K562 (cell line): ENCODE data around the gene ZNF575. TPM values are rescaled to one million over a fixed set of nuclear protein-coding genes. Genes with fewer than 3 reads are reported as not detected.
A peak's percentile ranks its signal among the peaks of the same experiment; 100 is the strongest.

Source experiments
- ATAC-seq: fragments of 200-7000 bp; cut with Tn5 transposase; 3 replicates; pipeline ENCODE4 v1.9.1; 2020; ENCODE audit warnings: moderate library complexity
- BruUV-seq: library from RNA; stranded (reverse); fragments of 400-500 nt; replicated peaks from 2 replicates; lab custom pipeline; 2021; lab: Mats Ljungman, UMichigan
- CTCF ChIA-PET: fragments of 300-600 bp; formaldehyde crosslinking; extraction: SDS; loops from one replicate; lab custom pipeline; 2021; ENCODE audit warnings: low intra/inter-chr PET ratio; lab: Yijun Ruan, JAX
- POLR2A ChIA-PET: fragments of 300-600, 350-650 bp; sonication (Branson Sonifier 250); formaldehyde crosslinking; extraction: SDS; loops from one replicate; lab custom pipeline; 2021; ENCODE audit warnings: antibody characterized with exemption, inconsistent platforms; lab: Yijun Ruan, JAX
- DNase-seq, 4 experiments: peaks; one replicate each; pipeline versions ENCODE4 v3.0.0 to v3.0.0-alpha.2; 2011 to 2018; ENCODE audit warnings: low spot score in 3 of 4, mixed read lengths in 3 of 4; ENCODE audit errors: extremely low read depth in 1 of 4
- FAIRE-seq: peaks from 2 replicates; lab custom pipeline; 2011; peaks lifted over from hg19 to GRCh38; lab: Jason Lieb, UNC
- H2AFZ ChIP-seq: 2 replicates; pipeline ENCODE4 v1.6.0; 2011; ENCODE audit warnings: low read depth, low read length, control low read depth, inconsistent platforms
- H3K27ac ChIP-seq: fragments of 200-600 bp; 3 replicates; pipeline ENCODE4 v1.8.0; 2011; ENCODE audit warnings: low read depth, mild to moderate bottlenecking, control low read depth, inconsistent platforms, low read length, moderate library complexity, mixed read lengths; ENCODE audit errors: extremely low read depth
- H3K27me3 ChIP-seq, 2 experiments: fragments of 300-600 bp in 1 of 2; 2 replicates in 1 of 2; 3 replicates in 1 of 2; pipeline versions ENCODE4 v1.6.0 to v1.8.0; 2011; ENCODE audit warnings: inconsistent platforms in 2 of 2, low read length in 2 of 2, mild to moderate bottlenecking in 1 of 2, mixed read lengths in 1 of 2, moderate library complexity in 1 of 2; ENCODE audit not compliant: control insufficient read depth in 2 of 2, insufficient read depth in 2 of 2
- H3K36me3 ChIP-seq: fragments of 300-600 bp; 3 replicates; pipeline ENCODE4 v1.8.0; 2011; ENCODE audit warnings: mild to moderate bottlenecking, low read length, inconsistent platforms; ENCODE audit not compliant: control insufficient read depth, insufficient read depth
- H3K4me1 ChIP-seq, 2 experiments: fragments of 200-600 bp in 1 of 2; replicated peaks in 1 of 2; 2 replicates in 1 of 2; 3 replicates in 1 of 2; pipeline versions ENCODE4 v1.5.1 to v1.8.0; 2011; ENCODE audit warnings: inconsistent platforms in 2 of 2, low read length in 2 of 2, mild to moderate bottlenecking in 1 of 2, mixed read lengths in 1 of 2, moderate library complexity in 1 of 2; ENCODE audit not compliant: control insufficient read depth in 2 of 2, insufficient read depth in 2 of 2
- H3K4me2 ChIP-seq: 2 replicates; pipeline ENCODE4 v1.6.1; 2011; ENCODE audit warnings: low read length, control low read depth, inconsistent platforms, mixed read lengths; ENCODE audit not compliant: insufficient read depth
- H3K4me3 ChIP-seq: fragments of 200-600 bp; sonication (generic), shearing (Covaris generic); 2 replicates; pipeline ENCODE4 v1.5.1; 2016; ENCODE audit warnings: control low read depth, inconsistent platforms
- H3K79me2 ChIP-seq: fragments of 200-600 bp; 3 replicates; pipeline ENCODE4 v1.8.0; 2011; ENCODE audit warnings: low read length, inconsistent platforms; ENCODE audit not compliant: control insufficient read depth, insufficient read depth
- H3K9ac ChIP-seq, 2 experiments: 2 replicates each; pipeline versions ENCODE4 v1.6.0 to v1.6.1; 2011; ENCODE audit warnings: low read depth in 2 of 2, low read length in 2 of 2, control low read depth in 1 of 2, inconsistent platforms in 1 of 2, mild to moderate bottlenecking in 1 of 2, mixed read lengths in 1 of 2; ENCODE audit not compliant: insufficient read depth in 1 of 2
- H3K9me1 ChIP-seq: one replicate; pipeline ENCODE4 v1.6.0; 2011; ENCODE audit warnings: inconsistent platforms, mild to moderate bottlenecking, low read length, moderate library complexity; ENCODE audit not compliant: control insufficient read depth, insufficient read depth
- H3K9me3 ChIP-seq: replicated peaks from 2 replicates; pipeline ENCODE4 v1.5.1; 2011; ENCODE audit warnings: low read depth, low read length, inconsistent platforms; ENCODE audit not compliant: control insufficient read depth, insufficient read depth
- H4K20me1 ChIP-seq: replicated peaks from 2 replicates; pipeline ENCODE4 v1.6.1; 2011; ENCODE audit warnings: low read length, inconsistent platforms, mixed read lengths; ENCODE audit not compliant: control insufficient read depth, insufficient read depth
- ATF4 ChIP-seq: fragments of 450-650 bp; formaldehyde crosslinking; IDR thresholded peaks from 2 replicates; pipeline ENCODE4 v1.4.0; 2022; ENCODE audit warnings: mild to moderate bottlenecking, moderate library complexity
- CEBPB ChIP-seq: fragments of 450-650 bp; IDR thresholded peaks from 2 replicates; pipeline ENCODE4 v1.6.1; 2016; ENCODE audit warnings: missing genetic modification characterization, missing compliant biosample characterization
- E2F4 ChIP-seq: sonication (generic); formaldehyde crosslinking; IDR thresholded peaks from 2 replicates; pipeline ENCODE4 v1.8.0; 2022; ENCODE audit warnings: mild to moderate bottlenecking, low read depth, missing genetic modification reagents
- FOXK1 ChIP-seq: sonication (generic); formaldehyde crosslinking; IDR thresholded peaks from 2 replicates; pipeline ENCODE4 v1.8.0; 2022; ENCODE audit warnings: missing genetic modification reagents, mild to moderate bottlenecking, borderline replicate concordance
- NR2F6 ChIP-seq: fragments of 450-650 bp; formaldehyde crosslinking; IDR thresholded peaks from 2 replicates; pipeline ENCODE4 v1.4.0; 2020; ENCODE audit warnings: mild to moderate bottlenecking
- POLR3A ChIP-seq: IDR thresholded peaks from 2 replicates; pipeline ENCODE4 v1.6.1; 2011; ENCODE audit warnings: borderline replicate concordance, mild to moderate bottlenecking, moderate library complexity; ENCODE audit not compliant: insufficient read length, insufficient read depth; ENCODE audit errors: extremely low read depth
- POU5F1 ChIP-seq: fragments of 150-350 bp; IDR thresholded peaks from 2 replicates; pipeline ENCODE4 v1.6.1; 2014; ENCODE audit warnings: borderline replicate concordance, low read length, low read depth, mild to moderate bottlenecking; ENCODE audit not compliant: partially characterized antibody
- SNRNP70 ChIP-seq: fragments of 200-400 bp; formaldehyde crosslinking; optimal IDR thresholded peaks from 2 replicates; pipeline ENCODE3; 2017; ENCODE audit warnings: low read depth, low read length
- ZNF239 ChIP-seq: fragments of 250-450 bp; sonication (Bioruptor Pico); IDR thresholded peaks from 2 replicates; pipeline ENCODE4 v1.4.0; 2020; ENCODE audit warnings: mild to moderate bottlenecking
- WGBS: fragments of 100-300 bp; shearing (Covaris generic); methylation state at CpG from one replicate; pipeline ENCODE4 v1.1.6; 2016; ENCODE audit warnings: low coverage, mixed read lengths; ENCODE audit not compliant: insufficient coverage; ENCODE audit errors: missing lambda C conversion rate; 5-methylcytosine and 5-hydroxymethylcytosine counted together
- in situ Hi-C: fragments of 300-500 bp; cut with MboI; formaldehyde crosslinking; loops from 4 replicates; pipeline ENCODE4 v1.15.0; 2018; ENCODE audit warnings: inconsistent platforms, mixed read lengths
- intact Hi-C: fragments of 100-400 bp; cut with micrococcal nuclease; formaldehyde crosslinking; loops from 2 replicates; pipeline ENCODE4 v1.14.2; 2022
- polyA plus RNA-seq, 8 experiments: library from polyadenylated mRNA; depleted of rRNA in 4 of 8; stranded (reverse) in 5 of 8; unstranded in 3 of 8; fragments of >200 nt; fragmentation: Nextera tagmentation in 2 of 8; fragmentation: Illumina TruSeq in 1 of 8; extraction: Ambion mirVana in 2 of 8; extraction: Trizol in 1 of 8; gene quantifications; 2 replicates each; pipeline versions ENCODE4 v1.2.1 to v1.2.3, GENCODE V29; 2011 to 2014; ENCODE audit warnings: inconsistent platforms in 1 of 8, missing spikeins in 1 of 8
- total RNA-seq, 7 experiments: library from RNA; depleted of rRNA in 6 of 7; stranded (reverse); fragments of >200 nt in 6 of 7; fragmentation: Illumina TruSeq in 2 of 7; extraction: Trizol in 2 of 7; gene quantifications; 2 replicates each; pipeline versions ENCODE4 v1.2.1 to v1.2.3, GENCODE V29; 2011 to 2021; ENCODE audit warnings: low replicate concordance in 1 of 7
- TF ChIP-seq, protein P1 (sequence below): fragments of 250-450 bp; sonication (Bioruptor Pico); IDR thresholded peaks from 2 replicates; pipeline ENCODE4 v1.8.0; 2022; ENCODE audit warnings: moderate library complexity, mild to moderate bottlenecking, inconsistent platforms
- TF ChIP-seq, protein P2 (sequence below): fragments of 250-450 bp; sonication (Bioruptor Pico); IDR thresholded peaks from 2 replicates; pipeline ENCODE4 v1.5.0; 2021
- TF ChIP-seq, protein P3 (sequence below): fragments of 450-650 bp; IDR thresholded peaks from 2 replicates; pipeline ENCODE4 v1.6.1; 2017; ENCODE audit warnings: mild to moderate bottlenecking, moderate library complexity

Gene ZNF575
- total and polyA plus RNA-seq, 9 of the 15 experiments (the other 6 are each of a cell fraction or from before 2014, with no cell fraction given): 0.20 to 0.98 (median 0.32) TPM; not detected in 6

GRCh38 chr19:43533546-43534304 lies 737 bp downstream of the ZNF575 start (continued):
- no peak for TF ChIP-seq ATF4
- TF ChIP-seq SNRNP70: no peak
- TF ChIP-seq CEBPB (tag): peak; percentile 87

GRCh38 chr19:43534305-43534815 lies 1.4 kb downstream of the ZNF575 start:
- Histone ChIP-seq H4K20me1 (no peaks in the 10 kb centered on the region; the same call in 1 of the 2 replicates), H3K9me3 (no peaks in the 10 kb centered on the region; the same call in 1 of the 2 replicates), H3K36me3 (peaks cover 17% of the 10 kb centered on the region; the same call in 2 of the 3 replicates), H3K79me2 (no peaks in the 10 kb centered on the region), H3K4me2 (peak overlapping the region; percentile 45; the same call in 1 of the 2 replicates), H3K9ac (peak overlapping the region in 1 of 2 experiments; percentile 21; a peak in 1 of 4 replicates), H2AFZ (no peak overlapping the region), H3K27ac (no peak overlapping the region), H3K4me1 (peaks cover 5 to 35% of the 10 kb centered on the region in 2 experiments), H3K27me3 (no peaks in the 10 kb centered on the region), H3K4me3 (peak overlapping the region; percentile 7; the same call in 1 of the 2 replicates), H3K9me1 (no peaks in the 10 kb centered on the region)
- no TSS peak for BruUV-seq
- in situ Hi-C loops (no loop called here), intact Hi-C loops (loop anchor here (10.0 kb wide), 1 partner anchor 130 kb away; no protein-coding TSS in a partner anchor)
- ChIA-PET CTCF (interaction anchor here (0.6 kb wide), 1 partner anchor 96 kb away, joined by 3 read pairs; no protein-coding TSS in a partner anchor), POLR2A (interaction anchor here (0.5 to 1.3 kb wide), 7 partner anchors 9 to 174 kb away, joined by 3 to 5 read pairs (median 3); no protein-coding TSS in a partner anchor)
- whole genome bisulfite sequencing: 26% methylated on average over 6 of the region's 17 CpGs
- ATAC-seq: no peak
- DNase-seq: no peak
- no peak for FAIRE-seq
- no peak for TF ChIP-seq NR2F6
- TF ChIP-seq, protein P1, sequence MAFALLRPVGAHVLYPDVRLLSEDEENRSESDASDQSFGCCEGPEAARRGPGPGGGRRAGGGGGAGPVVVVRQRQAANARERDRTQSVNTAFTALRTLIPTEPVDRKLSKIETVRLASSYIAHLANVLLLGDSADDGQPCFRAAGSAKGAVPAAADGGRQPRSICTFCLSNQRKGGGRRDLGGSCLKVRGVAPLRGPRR (CRISPR knock-in tag): no peak
- TF ChIP-seq, protein P2, sequence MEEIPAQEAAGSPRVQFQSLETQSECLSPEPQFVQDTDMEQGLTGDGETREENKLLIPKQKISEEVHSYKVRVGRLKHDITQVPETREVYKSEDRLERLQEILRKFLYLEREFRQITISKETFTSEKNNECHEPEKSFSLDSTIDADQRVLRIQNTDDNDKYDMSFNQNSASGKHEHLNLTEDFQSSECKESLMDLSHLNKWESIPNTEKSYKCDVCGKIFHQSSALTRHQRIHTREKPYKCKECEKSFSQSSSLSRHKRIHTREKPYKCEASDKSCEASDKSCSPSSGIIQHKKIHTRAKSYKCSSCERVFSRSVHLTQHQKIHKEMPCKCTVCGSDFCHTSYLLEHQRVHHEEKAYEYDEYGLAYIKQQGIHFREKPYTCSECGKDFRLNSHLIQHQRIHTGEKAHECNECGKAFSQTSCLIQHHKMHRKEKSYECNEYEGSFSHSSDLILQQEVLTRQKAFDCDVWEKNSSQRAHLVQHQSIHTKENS (CRISPR knock-in tag): no peak
- 0 out of 2 replicates have a peak, but pooled peaks have one; percentile 21 for TF ChIP-seq E2F4 (CRISPR knock-in tag)
- TF ChIP-seq POU5F1: no peak
- no peak for TF ChIP-seq ZNF239 (CRISPR knock-in tag)
- TF ChIP-seq POLR3A: no peak
- TF ChIP-seq, protein P3, sequence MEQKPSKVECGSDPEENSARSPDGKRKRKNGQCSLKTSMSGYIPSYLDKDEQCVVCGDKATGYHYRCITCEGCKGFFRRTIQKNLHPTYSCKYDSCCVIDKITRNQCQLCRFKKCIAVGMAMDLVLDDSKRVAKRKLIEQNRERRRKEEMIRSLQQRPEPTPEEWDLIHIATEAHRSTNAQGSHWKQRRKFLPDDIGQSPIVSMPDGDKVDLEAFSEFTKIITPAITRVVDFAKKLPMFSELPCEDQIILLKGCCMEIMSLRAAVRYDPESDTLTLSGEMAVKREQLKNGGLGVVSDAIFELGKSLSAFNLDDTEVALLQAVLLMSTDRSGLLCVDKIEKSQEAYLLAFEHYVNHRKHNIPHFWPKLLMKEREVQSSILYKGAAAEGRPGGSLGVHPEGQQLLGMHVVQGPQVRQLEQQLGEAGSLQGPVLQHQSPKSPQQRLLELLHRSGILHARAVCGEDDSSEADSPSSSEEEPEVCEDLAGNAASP: no peak
- 0 out of 2 replicates have a peak, but pooled peaks have one; percentile 16 for TF ChIP-seq FOXK1 (CRISPR knock-in tag)
